HepG2 (cell line): ENCODE results near the gene IL17RC. TPM values are rescaled to one million over a fixed set of nuclear protein-coding genes. Genes with fewer than 3 reads are reported as not detected.
A peak's percentile ranks its signal among the peaks of the same experiment; 100 is the strongest.

Source experiments
- BRF2 ChIP-seq: sonication (generic); formaldehyde crosslinking; IDR thresholded peaks from 2 replicates; pipeline ENCODE4 v1.8.1; 2022; ENCODE audit warnings: mild to moderate bottlenecking, missing genetic modification reagents
- CHD2 ChIP-seq: IDR thresholded peaks from 2 replicates; pipeline ENCODE4 v1.6.1; 2011; ENCODE audit warnings: low read depth, low read length, improper control_type of control experiment
- DRAP1 ChIP-seq: IDR thresholded peaks from 2 replicates; pipeline ENCODE4 v1.6.1; 2016; ENCODE audit warnings: missing genetic modification reagents, missing compliant biosample characterization
- FOXA3 ChIP-seq: IDR thresholded peaks from 2 replicates; pipeline ENCODE4 v1.6.1; 2016; ENCODE audit warnings: missing genetic modification reagents, missing compliant biosample characterization
- FOXO4 ChIP-seq: sonication (generic); formaldehyde crosslinking; conservative IDR thresholded peaks from 2 replicates; pipeline ENCODE4 v1.8.1; 2023; ENCODE audit warnings: missing genetic modification reagents
- ISX ChIP-seq: sonication (generic); formaldehyde crosslinking; conservative IDR thresholded peaks from 2 replicates; pipeline ENCODE4 v1.5.0; 2020; ENCODE audit warnings: missing genetic modification reagents
- MED8 ChIP-seq: sonication (generic); formaldehyde crosslinking; IDR thresholded peaks from 2 replicates; pipeline ENCODE4 v1.8.1; 2023; ENCODE audit warnings: mild to moderate bottlenecking, missing genetic modification reagents; ENCODE audit not compliant: insufficient replicate concordance
- NR2F1 ChIP-seq, 2 experiments: fragments of 450-650 bp in 1 of 2; formaldehyde crosslinking in 1 of 2; IDR thresholded peaks; 2 replicates each; pipeline versions ENCODE4 v1.5.0 to v1.6.1; 2016 to 2020; ENCODE audit warnings: mild to moderate bottlenecking in 1 of 2, missing compliant biosample characterization in 1 of 2, missing genetic modification reagents in 1 of 2, moderate library complexity in 1 of 2
- PHF21A ChIP-seq: sonication (generic); formaldehyde crosslinking; IDR thresholded peaks from 2 replicates; pipeline ENCODE4 v1.5.0; 2020; ENCODE audit warnings: mild to moderate bottlenecking, missing genetic modification reagents
- SETDB1 ChIP-seq: sonication (generic); formaldehyde crosslinking; IDR thresholded peaks from 2 replicates; pipeline ENCODE4 v1.5.1; 2020; ENCODE audit warnings: missing genetic modification reagents, mild to moderate bottlenecking, borderline replicate concordance
- SMAD9 ChIP-seq: sonication (generic); formaldehyde crosslinking; IDR thresholded peaks from 2 replicates; pipeline ENCODE4 v1.5.1; 2020; ENCODE audit warnings: mild to moderate bottlenecking, missing genetic modification reagents
- TGIF2 ChIP-seq: IDR thresholded peaks from 2 replicates; pipeline ENCODE4 v1.6.1; 2016; ENCODE audit warnings: control low read depth, missing compliant biosample characterization
- ZFP1 ChIP-seq: IDR thresholded peaks from 2 replicates; pipeline ENCODE4 v1.6.1; 2016
- ZFP36L1 ChIP-seq: sonication (generic); formaldehyde crosslinking; IDR thresholded peaks from 2 replicates; pipeline ENCODE4 v1.8.0; 2022; ENCODE audit warnings: mild to moderate bottlenecking, missing genetic modification reagents, moderate library complexity
- ZNF251 ChIP-seq: sonication (generic); formaldehyde crosslinking; IDR thresholded peaks from 2 replicates; pipeline ENCODE4 v1.9.0; 2021; ENCODE audit warnings: mild to moderate bottlenecking, missing genetic modification reagents
- ZNF350 ChIP-seq: sonication (generic); formaldehyde crosslinking; IDR thresholded peaks from 2 replicates; pipeline ENCODE4 v1.4.0; 2020; ENCODE audit warnings: mild to moderate bottlenecking, low read depth, missing genetic modification reagents, borderline replicate concordance
- ZNF614 ChIP-seq: IDR thresholded peaks from 2 replicates; pipeline ENCODE4 v1.6.1; 2018; ENCODE audit warnings: missing biosample characterization, missing genetic modification reagents, inconsistent platforms, borderline replicate concordance
- ZNF841 ChIP-seq: sonication (generic); formaldehyde crosslinking; IDR thresholded peaks from 2 replicates; pipeline ENCODE4 v1.8.1; 2023; ENCODE audit warnings: missing genetic modification reagents, borderline replicate concordance
- polyA plus RNA-seq, 8 experiments: library from polyadenylated mRNA; depleted of rRNA in 3 of 8; stranded (reverse) in 7 of 8; unstranded in 1 of 8; fragments of >200 nt; fragmentation: Illumina TruSeq in 4 of 8; extraction: Trizol in 4 of 8; gene quantifications; 2 replicates each; pipeline versions ENCODE4 v1.2.1 to v1.2.3, GENCODE V29; 2011 to 2016; ENCODE audit warnings: low read depth in 4 of 8, missing spikeins in 1 of 8, mixed read lengths in 1 of 8; ENCODE audit not compliant: insufficient read depth in 1 of 8
- total RNA-seq, 5 experiments: library from RNA; depleted of rRNA; stranded (reverse); fragments of >200 nt; fragmentation: Illumina TruSeq; extraction: Trizol; gene quantifications; 2 replicates each; pipeline ENCODE4 v1.2.3, GENCODE V29; 2016; ENCODE audit warnings: low read depth in 1 of 5
- TF ChIP-seq, protein P1 (sequence below): sonication (generic); formaldehyde crosslinking; IDR thresholded peaks from 2 replicates; pipeline ENCODE4 v1.5.1; 2020; ENCODE audit warnings: missing genetic modification reagents, mild to moderate bottlenecking, borderline replicate concordance
- TF ChIP-seq, protein P2 (sequence below), 2 experiments: IDR thresholded peaks; 2 replicates each; pipeline ENCODE4 v1.6.1; 2011 to 2012; ENCODE audit warnings: low read length in 2 of 2, borderline replicate concordance in 1 of 2, low read depth in 1 of 2, mild to moderate bottlenecking in 1 of 2, moderate library complexity in 1 of 2

IL17RC gene
- total and polyA plus RNA-seq, 2 of the 13 experiments (the other 11 are each of a cell fraction or from before 2014, with no cell fraction given) = 20.7 to 24.0 TPM

- TF ChIP-seq PHF21A (CRISPR knock-in tag) (peak; percentile 87), CHD2 (no peak), ZNF614 (CRISPR knock-in tag) (peak; percentile 71; the same call in 1 of the 2 replicates), BRF2 (no peak; the same call in 1 of the 2 replicates), ISX (no peak), NR2F1 (CRISPR knock-in tag; IDR thresholded peaks at IDR 0.05) (no peak), TGIF2 (CRISPR knock-in tag) (peak; percentile 90; the same call in 1 of the 2 replicates), ZNF251 (CRISPR knock-in tag) (no peak), SETDB1 (CRISPR knock-in tag) (no peak), ZFP36L1 (0 out of 2 replicates have a peak, but pooled peaks have one; percentile 72), ZFP1 (CRISPR knock-in tag) (no peak), FOXA3 (CRISPR knock-in tag) (peak; percentile 47; the same call in 1 of the 2 replicates), ZNF841 (CRISPR knock-in tag) (no peak; the same call in 1 of the 2 replicates), DRAP1 (no peak), MED8 (CRISPR knock-in tag) (peak; percentile 55), FOXO4 (CRISPR knock-in tag) (0 out of 2 replicates have a peak, but pooled peaks have one; percentile 88), SMAD9 (CRISPR knock-in tag) (no peak), ZNF350 (no peak; the same call in 1 of the 2 replicates)
- TF ChIP-seq, protein P1, sequence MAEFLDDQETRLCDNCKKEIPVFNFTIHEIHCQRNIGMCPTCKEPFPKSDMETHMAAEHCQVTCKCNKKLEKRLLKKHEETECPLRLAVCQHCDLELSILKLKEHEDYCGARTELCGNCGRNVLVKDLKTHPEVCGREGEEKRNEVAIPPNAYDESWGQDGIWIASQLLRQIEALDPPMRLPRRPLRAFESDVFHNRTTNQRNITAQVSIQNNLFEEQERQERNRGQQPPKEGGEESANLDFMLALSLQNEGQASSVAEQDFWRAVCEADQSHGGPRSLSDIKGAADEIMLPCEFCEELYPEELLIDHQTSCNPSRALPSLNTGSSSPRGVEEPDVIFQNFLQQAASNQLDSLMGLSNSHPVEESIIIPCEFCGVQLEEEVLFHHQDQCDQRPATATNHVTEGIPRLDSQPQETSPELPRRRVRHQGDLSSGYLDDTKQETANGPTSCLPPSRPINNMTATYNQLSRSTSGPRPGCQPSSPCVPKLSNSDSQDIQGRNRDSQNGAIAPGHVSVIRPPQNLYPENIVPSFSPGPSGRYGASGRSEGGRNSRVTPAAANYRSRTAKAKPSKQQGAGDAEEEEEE (CRISPR knock-in tag) = no peak
- TF ChIP-seq, protein P2, sequence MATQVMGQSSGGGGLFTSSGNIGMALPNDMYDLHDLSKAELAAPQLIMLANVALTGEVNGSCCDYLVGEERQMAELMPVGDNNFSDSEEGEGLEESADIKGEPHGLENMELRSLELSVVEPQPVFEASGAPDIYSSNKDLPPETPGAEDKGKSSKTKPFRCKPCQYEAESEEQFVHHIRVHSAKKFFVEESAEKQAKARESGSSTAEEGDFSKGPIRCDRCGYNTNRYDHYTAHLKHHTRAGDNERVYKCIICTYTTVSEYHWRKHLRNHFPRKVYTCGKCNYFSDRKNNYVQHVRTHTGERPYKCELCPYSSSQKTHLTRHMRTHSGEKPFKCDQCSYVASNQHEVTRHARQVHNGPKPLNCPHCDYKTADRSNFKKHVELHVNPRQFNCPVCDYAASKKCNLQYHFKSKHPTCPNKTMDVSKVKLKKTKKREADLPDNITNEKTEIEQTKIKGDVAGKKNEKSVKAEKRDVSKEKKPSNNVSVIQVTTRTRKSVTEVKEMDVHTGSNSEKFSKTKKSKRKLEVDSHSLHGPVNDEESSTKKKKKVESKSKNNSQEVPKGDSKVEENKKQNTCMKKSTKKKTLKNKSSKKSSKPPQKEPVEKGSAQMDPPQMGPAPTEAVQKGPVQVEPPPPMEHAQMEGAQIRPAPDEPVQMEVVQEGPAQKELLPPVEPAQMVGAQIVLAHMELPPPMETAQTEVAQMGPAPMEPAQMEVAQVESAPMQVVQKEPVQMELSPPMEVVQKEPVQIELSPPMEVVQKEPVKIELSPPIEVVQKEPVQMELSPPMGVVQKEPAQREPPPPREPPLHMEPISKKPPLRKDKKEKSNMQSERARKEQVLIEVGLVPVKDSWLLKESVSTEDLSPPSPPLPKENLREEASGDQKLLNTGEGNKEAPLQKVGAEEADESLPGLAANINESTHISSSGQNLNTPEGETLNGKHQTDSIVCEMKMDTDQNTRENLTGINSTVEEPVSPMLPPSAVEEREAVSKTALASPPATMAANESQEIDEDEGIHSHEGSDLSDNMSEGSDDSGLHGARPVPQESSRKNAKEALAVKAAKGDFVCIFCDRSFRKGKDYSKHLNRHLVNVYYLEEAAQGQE (IDR thresholded peaks at IDR 0.05; ENCODE audit: borderline replicate concordance in 1 of 2, low read depth in 1 of 2, low read length in 2 of 2) = no peak
Observed at GRCh38 chr3:9946112-9947024, 29.5 kb downstream of the IL17RC start (continued).
